HAP-1 (cell line): ENCODE data around the gene ARFIP2.
"Not testable (repeated sequence)": the region's sequence is repeated elsewhere in the genome, so short reads cannot be mapped to it uniquely, and the experiment has no call there.

Experiments used
- DNase-seq, 2 experiments: peaks; one replicate each; pipeline ENCODE4 v3.0.0-alpha.2; 2016 to 2020; ENCODE audit warnings: low spot score in 2 of 2
- H3K27me3 ChIP-seq: fragments of 250-450 bp; sonication (Bioruptor Pico); 2 replicates; pipeline ENCODE4 v1.5.1; 2020; ENCODE audit warnings: low read depth, mild to moderate bottlenecking, moderate library complexity
- H3K36me3 ChIP-seq: fragments of 250-450 bp; sonication (Bioruptor Pico); replicated peaks from 2 replicates; pipeline ENCODE4 v1.5.1; 2020; ENCODE audit warnings: mild to moderate bottlenecking
- H3K4me1 ChIP-seq: fragments of 250-450 bp; sonication (Bioruptor Pico); 2 replicates; pipeline ENCODE4 v1.5.1; 2020; ENCODE audit warnings: mild to moderate bottlenecking
- H3K4me3 ChIP-seq: fragments of 250-450 bp; sonication (Bioruptor Pico); 2 replicates; pipeline ENCODE4 v1.5.1; 2020; ENCODE audit warnings: mild to moderate bottlenecking, moderate library complexity
- H3K9me3 ChIP-seq: fragments of 250-450 bp; sonication (Bioruptor Pico); 2 replicates; pipeline ENCODE4 v1.5.1; 2020; ENCODE audit warnings: mild to moderate bottlenecking, moderate library complexity
- in situ Hi-C: fragments of 300-500 bp; cut with MboI; formaldehyde crosslinking; loops from 3 replicates; pipeline ENCODE4 v1.14.3; 2020; ENCODE audit warnings: low sequenced_read_pairs, inconsistent platforms, mixed read lengths

Gene ARFIP2, protein sequence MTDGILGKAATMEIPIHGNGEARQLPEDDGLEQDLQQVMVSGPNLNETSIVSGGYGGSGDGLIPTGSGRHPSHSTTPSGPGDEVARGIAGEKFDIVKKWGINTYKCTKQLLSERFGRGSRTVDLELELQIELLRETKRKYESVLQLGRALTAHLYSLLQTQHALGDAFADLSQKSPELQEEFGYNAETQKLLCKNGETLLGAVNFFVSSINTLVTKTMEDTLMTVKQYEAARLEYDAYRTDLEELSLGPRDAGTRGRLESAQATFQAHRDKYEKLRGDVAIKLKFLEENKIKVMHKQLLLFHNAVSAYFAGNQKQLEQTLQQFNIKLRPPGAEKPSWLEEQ

DNA sequence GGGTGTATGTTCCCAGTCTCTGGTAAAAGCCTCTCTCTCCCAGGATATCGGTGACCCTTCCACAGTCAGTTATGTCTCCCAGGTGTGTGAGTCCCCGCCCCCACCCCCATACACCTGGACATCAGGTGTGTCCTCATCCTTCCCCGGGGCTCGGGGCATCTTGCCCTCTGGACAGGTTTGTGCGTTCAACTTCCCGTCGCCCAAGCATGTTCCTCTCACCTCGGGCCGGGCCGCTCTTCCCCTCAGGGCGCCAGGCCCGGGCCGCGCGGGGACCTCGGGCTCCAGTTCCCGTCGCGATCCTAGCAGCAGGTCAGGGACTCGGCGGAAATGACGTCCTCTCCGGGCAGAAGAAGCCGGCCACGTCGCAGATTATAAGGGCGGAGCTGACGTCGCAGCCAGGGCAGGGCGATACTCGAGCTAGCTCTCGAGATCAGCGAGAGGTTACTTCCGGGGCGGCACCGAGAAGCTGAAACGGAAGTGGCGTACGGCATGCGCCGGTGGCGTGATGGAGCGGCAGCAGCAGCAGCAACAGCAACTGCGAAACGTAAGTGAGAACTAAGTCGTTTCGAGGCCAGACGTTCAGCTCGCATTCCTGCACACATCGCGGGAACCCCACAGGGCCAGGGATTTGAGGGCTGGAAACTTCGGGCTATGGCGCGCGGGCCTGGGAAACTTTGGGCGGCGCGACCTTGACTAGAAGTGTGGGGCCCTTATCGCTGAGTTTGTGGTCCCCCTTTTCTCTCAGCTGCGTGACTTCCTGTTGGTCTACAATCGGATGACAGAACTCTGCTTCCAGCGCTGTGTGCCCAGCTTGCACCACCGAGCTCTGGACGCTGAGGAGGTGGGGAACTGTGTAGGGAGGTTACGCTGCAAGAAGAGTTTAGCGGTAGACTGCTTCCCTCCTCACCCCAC lies at the start of gene ARFIP2, which contains the start of gene TIMM10B:
ARFIP2 (minus strand) TSS at position 320 of the 912 bp plus-strand sequence. CDS start 910 bp downstream, outside the sequence.
TIMM10B (plus strand) TSS at position 490 of the 912 bp plus-strand sequence; CDS start at position 506, 16 bp downstream.
- H3K36me3 ChIP-seq = peaks cover 74% of the 10 kb centered on the region
- no peaks in the 10 kb centered on the region for H3K27me3 ChIP-seq
- peak within 1 kb of the TSS; percentile 77 for H3K4me3 ChIP-seq
- no peaks in the 10 kb centered on the region for H3K9me3 ChIP-seq
- in situ Hi-C loops = no loop called here
- peak; percentile 94 to 99 for DNase-seq
- peaks cover 5% of the 10 kb centered on the region; the same call in 1 of the 2 replicates for H3K4me1 ChIP-seq

DNA sequence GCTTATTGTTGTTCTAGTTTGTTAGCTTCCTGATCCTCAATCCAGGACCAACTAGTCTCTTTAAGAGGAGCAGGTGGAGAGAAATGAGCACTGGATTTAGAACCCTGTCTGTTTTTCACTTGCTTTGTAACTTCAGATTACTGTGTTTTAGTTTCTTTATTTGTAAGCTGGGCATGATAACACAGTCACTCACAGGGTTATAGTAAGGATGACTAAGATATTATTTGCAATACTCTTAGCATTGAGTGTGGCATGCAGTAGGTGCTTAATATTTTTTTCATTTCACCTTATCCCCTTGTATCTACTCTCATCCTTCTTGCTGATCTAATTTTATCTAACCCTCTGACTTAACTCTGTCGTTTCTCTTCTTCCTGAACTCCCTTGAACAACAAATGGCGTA lies 49.7 kb upstream of the ARFIP2 start:
- no peaks in the 10 kb centered on the region; the same call in 1 of the 2 replicates for H3K36me3 ChIP-seq
- H3K27me3 ChIP-seq = no peaks in the 10 kb centered on the region
- DNase-seq = no peak
- H3K4me1 ChIP-seq = no peaks in the 10 kb centered on the region
- no peaks in the 10 kb centered on the region for H3K9me3 ChIP-seq
- H3K4me3 ChIP-seq = no peak overlapping the region
- in situ Hi-C loops = no loop called here

DNA sequence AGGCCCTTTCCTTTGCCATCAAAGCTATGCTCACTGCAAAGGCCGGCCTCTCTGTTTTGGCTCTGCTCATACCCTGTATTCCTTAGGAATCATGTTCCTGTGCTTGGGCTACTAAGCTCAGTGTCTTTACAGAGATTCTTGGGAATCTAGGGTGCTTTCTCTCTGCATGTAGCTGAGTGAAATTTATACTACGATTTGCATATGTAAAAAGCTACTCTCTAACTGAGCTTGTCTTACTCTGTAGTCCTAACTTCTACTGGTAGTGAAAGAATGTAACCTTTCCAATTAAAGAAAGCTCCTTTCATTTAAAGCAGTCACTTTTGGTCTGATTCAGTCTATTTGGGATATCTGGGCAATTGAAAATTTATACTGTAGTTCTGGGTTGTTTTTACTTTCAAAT lies 48.1 kb upstream of the ARFIP2 start:
- no peak overlapping the region for H3K4me3 ChIP-seq
- H3K36me3 ChIP-seq = no peaks in the 10 kb centered on the region; the same call in 1 of the 2 replicates
- no peaks in the 10 kb centered on the region for H3K27me3 ChIP-seq
- in situ Hi-C loops = no loop called here
- DNase-seq = no peak
- no peaks in the 10 kb centered on the region for H3K9me3 ChIP-seq
- H3K4me1 ChIP-seq = no peaks in the 10 kb centered on the region

DNA sequence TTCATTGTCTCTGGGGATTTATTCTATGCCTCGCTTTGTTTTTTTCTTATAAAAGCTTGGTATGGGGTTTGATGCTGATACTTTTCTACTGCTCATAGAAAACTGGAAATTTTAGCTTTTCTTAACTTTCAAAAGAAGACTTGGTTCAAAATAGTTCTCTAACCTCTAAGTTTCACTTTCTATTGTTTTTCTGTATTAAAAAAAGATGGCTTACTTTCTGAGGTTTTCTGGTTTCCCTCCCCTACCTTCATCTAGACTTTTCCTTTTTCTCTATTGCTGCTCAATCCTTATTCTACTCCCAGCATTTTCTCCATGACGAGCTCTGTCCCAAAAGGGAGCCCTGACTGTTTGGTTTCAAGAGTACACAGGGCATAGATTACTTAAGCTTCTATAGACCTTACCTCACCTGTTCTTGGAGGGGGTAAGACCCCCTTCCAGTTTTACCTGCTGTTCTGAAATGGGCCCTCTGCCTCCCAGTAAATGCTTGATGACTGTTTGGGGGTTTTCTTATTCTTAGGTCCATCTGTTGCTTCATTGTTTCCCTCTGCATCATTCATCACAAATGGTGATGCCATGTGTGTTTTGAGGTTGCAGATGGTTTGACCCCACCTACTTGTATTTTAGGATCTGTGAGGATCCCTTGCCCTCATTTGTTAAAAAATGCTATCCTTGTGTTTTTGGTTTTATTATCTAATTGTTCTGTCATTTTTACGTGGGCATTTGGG lies 45.4 kb upstream of the ARFIP2 start:
- in situ Hi-C loops = no loop called here
- no peak for DNase-seq
- H3K4me1 ChIP-seq = no peaks in the 10 kb centered on the region
- no peaks in the 10 kb centered on the region for H3K9me3 ChIP-seq
- no peaks in the 10 kb centered on the region for H3K27me3 ChIP-seq
- H3K36me3 ChIP-seq = no peaks in the 10 kb centered on the region; the same call in 1 of the 2 replicates
- H3K4me3 ChIP-seq = no peak overlapping the region

DNA sequence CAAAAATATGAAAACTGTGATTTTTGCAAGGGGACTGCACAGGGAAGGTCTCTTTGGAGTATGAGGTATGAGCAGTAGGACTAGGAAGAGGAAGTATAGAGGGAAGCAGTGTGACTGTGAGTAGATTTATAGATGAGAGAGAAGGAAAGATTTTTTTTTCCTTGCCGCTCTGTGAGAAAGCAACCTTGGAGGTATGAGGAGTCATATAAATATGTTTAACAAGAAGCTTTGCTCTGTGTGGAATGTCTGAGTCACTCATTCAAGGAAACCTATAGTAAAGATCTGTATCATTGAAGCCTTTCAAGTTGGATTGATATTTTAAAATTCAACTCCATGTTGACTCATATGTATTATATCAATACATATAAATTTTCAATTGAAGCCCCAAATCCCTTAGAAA lies 42.1 kb upstream of the ARFIP2 start:
- Histone ChIP-seq H3K9me3 (no peaks in the 10 kb centered on the region), H3K36me3 (no peaks in the 10 kb centered on the region; the same call in 1 of the 2 replicates), H3K4me3 (no peak overlapping the region), H3K4me1 (no peaks in the 10 kb centered on the region), H3K27me3 (no peaks in the 10 kb centered on the region)
- in situ Hi-C loops = no loop called here
- DNase-seq = no peak

DNA sequence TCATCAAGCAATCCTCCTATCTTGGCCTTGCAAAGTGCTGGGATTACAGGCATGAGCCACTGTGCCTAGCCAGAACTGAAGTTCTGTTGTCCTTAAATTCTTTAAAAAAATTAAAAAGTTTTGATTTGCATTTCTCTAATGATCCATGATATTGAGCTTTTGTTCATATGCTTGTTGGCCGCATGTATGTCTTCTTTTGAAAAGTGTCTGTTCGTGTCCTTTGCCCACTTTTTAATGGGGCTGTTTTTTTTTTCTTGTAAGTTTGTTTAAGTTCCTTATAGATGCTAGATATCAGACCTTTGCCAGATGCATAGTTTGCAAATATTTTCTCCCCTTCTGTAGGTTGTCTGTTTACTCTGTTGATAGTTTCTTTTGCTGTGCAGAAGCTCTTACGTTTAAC lies 40.8 kb upstream of the ARFIP2 start:
- H3K4me3 ChIP-seq, DNase-seq, in situ Hi-C loops, H3K36me3 ChIP-seq, H3K4me1 ChIP-seq, H3K9me3 ChIP-seq, H3K27me3 ChIP-seq: not testable (repeated sequence)

DNA sequence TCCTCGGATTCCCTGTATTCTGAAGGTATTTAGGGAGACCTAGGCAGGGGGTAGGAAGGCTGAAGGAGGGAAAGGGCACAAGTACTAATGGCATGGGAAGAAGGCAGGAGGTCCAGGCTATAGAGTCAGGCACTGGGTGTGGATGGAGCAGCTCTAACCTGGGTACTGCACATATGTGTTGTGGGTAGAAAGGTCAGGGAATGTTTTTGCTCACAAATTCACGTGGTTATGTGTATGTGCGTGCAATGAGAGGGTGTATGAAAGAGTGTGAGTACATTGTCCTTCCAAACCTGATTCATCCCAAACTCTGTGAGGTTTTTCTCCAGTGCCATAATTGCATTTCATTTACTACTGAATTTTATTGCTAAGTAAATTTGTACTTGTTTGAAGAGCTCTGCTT lies 39.1 kb upstream of the ARFIP2 start:
- H3K27me3 ChIP-seq = no peaks in the 10 kb centered on the region
- peaks cover 3% of the 10 kb centered on the region; the same call in 1 of the 2 replicates for H3K36me3 ChIP-seq
- no peak for DNase-seq
- in situ Hi-C loops = no loop called here
- no peaks in the 10 kb centered on the region for H3K4me1 ChIP-seq
- H3K9me3 ChIP-seq = no peaks in the 10 kb centered on the region
- no peak overlapping the region for H3K4me3 ChIP-seq

DNA sequence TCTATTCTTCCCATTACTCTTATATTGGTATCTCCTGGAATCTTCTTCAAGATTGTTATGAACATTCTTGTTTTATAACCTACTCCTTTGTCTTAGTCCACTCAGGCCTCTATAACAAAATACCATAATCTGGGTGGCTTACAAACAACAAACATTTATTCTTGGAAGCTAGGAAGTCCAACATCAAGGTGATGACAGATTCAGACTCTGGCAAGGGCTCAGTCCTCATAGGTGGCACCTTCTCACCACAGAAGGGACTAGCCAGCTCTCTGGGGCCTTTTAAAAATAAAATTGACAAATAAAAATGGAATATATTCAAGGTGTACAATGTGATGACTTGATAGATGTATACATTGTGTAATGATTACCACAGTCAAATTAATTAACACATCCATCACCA lies 35.7 kb upstream of the ARFIP2 start:
- in situ Hi-C loops = no loop called here
- peaks cover 3% of the 10 kb centered on the region; the same call in 1 of the 2 replicates for H3K36me3 ChIP-seq
- H3K9me3 ChIP-seq = no peaks in the 10 kb centered on the region
- no peak for DNase-seq
- H3K4me1 ChIP-seq = no peaks in the 10 kb centered on the region
- no peaks in the 10 kb centered on the region for H3K27me3 ChIP-seq
- no peak overlapping the region for H3K4me3 ChIP-seq

DNA sequence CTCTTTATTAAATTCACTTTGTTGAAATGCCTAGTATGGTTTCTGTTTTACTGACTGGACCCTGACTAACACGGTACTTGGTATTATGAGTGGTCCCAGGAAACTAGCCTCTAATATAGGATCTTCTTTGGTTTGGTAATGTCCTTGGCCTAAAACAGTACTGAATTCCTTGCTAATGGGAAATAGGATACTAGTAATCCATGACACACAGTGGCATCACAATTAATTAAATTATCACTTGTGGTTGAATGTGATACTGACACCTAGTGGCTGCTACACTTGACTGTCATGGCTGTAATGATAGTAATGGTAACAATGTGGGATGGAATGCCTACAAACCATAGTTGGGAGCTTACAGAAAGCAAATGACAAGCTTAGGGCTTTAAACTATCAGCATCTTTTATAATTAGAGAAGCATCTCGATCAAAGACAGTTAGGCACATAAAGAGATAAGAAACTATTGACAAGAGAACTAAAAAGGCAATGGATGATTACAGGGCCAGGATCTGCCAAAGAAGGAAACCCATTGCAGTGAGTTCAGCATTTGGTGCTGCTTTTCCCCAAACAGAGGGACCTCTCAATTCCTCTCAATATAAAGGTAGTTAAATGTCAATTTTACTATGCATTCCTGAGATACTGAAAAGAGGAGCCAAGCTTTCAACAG lies 24.6 kb upstream of the ARFIP2 start:
- Histone ChIP-seq H3K4me3 (no peak overlapping the region), H3K4me1 (no peaks in the 10 kb centered on the region), H3K36me3 (peaks cover 7% of the 10 kb centered on the region), H3K9me3 (no peaks in the 10 kb centered on the region), H3K27me3 (no peaks in the 10 kb centered on the region)
- peak; percentile 33 to 47 for DNase-seq
- in situ Hi-C loops = loop anchor here (10.0 kb wide), 1 partner anchor 131 kb away; no protein-coding TSS in a partner anchor

DNA sequence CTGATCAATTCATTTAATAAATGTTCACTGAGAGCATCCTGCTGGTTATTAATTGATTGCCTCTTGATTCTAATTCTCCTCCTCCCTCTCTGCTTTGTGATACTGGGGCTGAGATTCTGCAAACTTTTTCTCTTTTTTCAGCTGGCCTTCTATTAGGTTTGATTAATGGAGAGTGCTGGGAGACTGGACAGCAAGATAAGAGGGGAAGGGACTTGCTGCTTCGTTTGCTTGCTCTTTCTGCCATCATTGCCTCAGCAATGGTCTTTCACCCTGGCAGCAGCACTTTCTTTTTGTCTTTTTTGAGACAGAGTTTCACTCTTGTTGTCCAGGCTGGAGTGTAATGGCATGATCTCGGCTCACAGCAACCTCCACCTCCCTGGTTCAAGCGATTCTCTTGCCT lies 23.0 kb upstream of the ARFIP2 start:
- H3K27me3 ChIP-seq = no peaks in the 10 kb centered on the region
- in situ Hi-C loops = loop anchor here (10.0 kb wide), 1 partner anchor 129 kb away; no protein-coding TSS in a partner anchor
- no peak for DNase-seq
- no peak overlapping the region for H3K4me3 ChIP-seq
- no peaks in the 10 kb centered on the region for H3K9me3 ChIP-seq
- H3K36me3 ChIP-seq = peaks cover 4% of the 10 kb centered on the region; the same call in 1 of the 2 replicates
- no peaks in the 10 kb centered on the region for H3K4me1 ChIP-seq

DNA sequence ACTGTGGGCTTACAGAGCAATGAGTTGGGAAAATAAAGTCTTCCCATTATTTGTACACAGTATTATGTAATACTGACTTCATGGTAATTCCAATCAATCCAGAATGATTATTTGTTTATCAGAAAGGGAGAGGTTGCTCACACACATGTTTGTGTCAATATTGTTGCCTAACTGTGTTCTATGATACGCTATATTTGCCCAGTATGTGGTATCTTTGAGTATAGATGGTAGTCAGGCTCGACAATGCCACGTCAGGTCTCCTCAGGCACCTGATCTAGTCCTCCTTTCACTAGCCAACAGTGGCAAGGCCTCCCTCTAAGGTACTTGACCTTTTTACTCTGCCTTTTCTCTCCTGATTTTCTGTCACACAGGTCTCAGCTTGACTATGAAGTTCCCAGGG lies 21.3 kb upstream of the ARFIP2 start:
- H3K4me3 ChIP-seq = no peak overlapping the region

DNA sequence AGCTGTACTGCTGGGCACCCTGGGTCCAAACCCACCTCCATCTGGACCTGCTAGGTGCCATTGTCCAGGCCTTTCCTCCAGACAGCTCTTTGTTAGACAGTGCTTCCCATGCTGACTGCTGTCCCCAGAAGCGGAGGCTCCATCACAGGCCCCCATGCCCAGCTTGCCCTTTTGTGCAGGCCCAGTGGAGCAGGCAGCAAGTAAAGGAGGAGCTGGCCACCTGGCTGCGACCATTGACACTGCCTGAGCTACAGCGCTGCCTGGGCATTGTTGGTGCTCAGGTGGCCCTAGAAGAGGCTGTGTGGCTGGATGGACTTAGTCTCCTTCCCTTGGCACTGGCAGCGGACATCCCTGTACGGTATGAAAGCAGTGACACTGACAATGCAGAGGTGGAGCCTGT lies 17.4 kb upstream of the ARFIP2 start:
- no peaks in the 10 kb centered on the region; the same call in 1 of the 2 replicates for H3K36me3 ChIP-seq
- H3K4me3 ChIP-seq = no peak overlapping the region
- no peaks in the 10 kb centered on the region for H3K27me3 ChIP-seq
- no peak for DNase-seq
- no peaks in the 10 kb centered on the region for H3K4me1 ChIP-seq
- in situ Hi-C loops = no loop called here
- no peaks in the 10 kb centered on the region for H3K9me3 ChIP-seq

More for the DNA sequence above, 21.3 kb upstream of the ARFIP2 start:
- DNase-seq = no peak
- H3K9me3 ChIP-seq = no peaks in the 10 kb centered on the region
- no peaks in the 10 kb centered on the region for H3K4me1 ChIP-seq
- in situ Hi-C loops = loop anchor here (10.0 kb wide), 1 partner anchor 128 kb away; no protein-coding TSS in a partner anchor
- peaks cover 4% of the 10 kb centered on the region; the same call in 1 of the 2 replicates for H3K36me3 ChIP-seq
- no peaks in the 10 kb centered on the region for H3K27me3 ChIP-seq

DNA sequence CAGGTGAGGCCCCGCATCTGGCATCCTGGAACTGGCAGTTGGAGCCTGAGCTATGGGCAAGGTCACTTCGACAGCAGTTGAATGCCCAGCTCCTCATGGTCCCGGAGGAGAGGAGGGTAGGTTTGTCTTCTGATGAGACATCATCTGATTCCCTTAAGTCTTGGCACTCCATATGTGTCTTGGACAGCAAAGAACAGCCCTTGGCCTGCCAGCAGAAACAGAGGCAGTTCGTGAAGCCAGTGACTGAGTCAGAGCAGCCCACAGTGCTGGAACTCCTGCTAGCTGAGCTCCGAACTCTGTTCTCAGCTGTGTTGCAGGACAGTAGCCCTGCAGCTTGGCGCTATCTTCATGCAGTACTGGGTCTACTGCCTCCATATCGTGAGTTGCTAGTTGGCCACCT lies 17.0 kb upstream of the ARFIP2 start:
- Histone ChIP-seq H3K4me1 (no peaks in the 10 kb centered on the region), H3K4me3 (no peak overlapping the region)
- in situ Hi-C loops = no loop called here

More for the DNA sequence above, 17.0 kb upstream of the ARFIP2 start:
- DNase-seq = no peak
- Histone ChIP-seq H3K27me3 (no peaks in the 10 kb centered on the region), H3K9me3 (no peaks in the 10 kb centered on the region), H3K36me3 (no peaks in the 10 kb centered on the region; the same call in 1 of the 2 replicates)
